Keratinocyte (primary cell): Measurements from ENCODE around the gene SUSD6. TPM values are rescaled to one million over a fixed set of nuclear protein-coding genes. Genes with fewer than 3 reads are reported as not detected.

Experiments used
- DNase-seq: peaks from one replicate; pipeline ENCODE4 v3.0.0-alpha.2; 2011; ENCODE audit warnings: low read depth, missing footprints, low spot score
- FAIRE-seq: peaks from 2 replicates; lab custom pipeline; 2011; peaks lifted over from hg19 to GRCh38; lab: Jason Lieb, UNC
- H2AFZ ChIP-seq: 2 replicates; pipeline ENCODE4 v1.6.0; 2012; ENCODE audit warnings: low read length, control low read depth, inconsistent platforms; ENCODE audit not compliant: control insufficient read depth
- H3K27ac ChIP-seq: 2 replicates; pipeline ENCODE4 v1.5.1; 2011; ENCODE audit warnings: low read length; ENCODE audit not compliant: control insufficient read depth, insufficient read depth
- H3K27me3 ChIP-seq: 3 replicates; pipeline ENCODE4 v1.6.0; 2011; ENCODE audit warnings: low read length; ENCODE audit not compliant: control insufficient read depth, insufficient read depth; ENCODE audit errors: extremely low read depth
- H3K36me3 ChIP-seq, 2 experiments: 2 replicates in 1 of 2; 3 replicates in 1 of 2; pipeline ENCODE4 v1.5.1; 2011; ENCODE audit warnings: low read length in 2 of 2, mild to moderate bottlenecking in 1 of 2; ENCODE audit not compliant: control insufficient read depth in 2 of 2, insufficient read depth in 2 of 2; ENCODE audit errors: extremely low read depth in 1 of 2
- H3K4me1 ChIP-seq: 3 replicates; pipeline ENCODE4 v1.5.1; 2011; ENCODE audit warnings: low read length; ENCODE audit not compliant: control insufficient read depth, insufficient read depth; ENCODE audit errors: extremely low read depth
- H3K4me2 ChIP-seq: 3 replicates; pipeline ENCODE4 v1.6.0; 2011; ENCODE audit warnings: low read depth, low read length; ENCODE audit not compliant: control insufficient read depth, insufficient read depth; ENCODE audit errors: extremely low read depth
- H3K4me3 ChIP-seq, 3 experiments: fragments of 200-600 bp in 1 of 3; sonication (generic) in 1 of 3; 2 replicates in 2 of 3; 3 replicates in 1 of 3; pipeline ENCODE4 v1.5.1; 2011 to 2016; ENCODE audit warnings: low read length in 3 of 3, mild to moderate bottlenecking in 3 of 3, control low read depth in 2 of 3, inconsistent platforms in 1 of 3, low read depth in 1 of 3, mixed read lengths in 1 of 3, mixed run types in 1 of 3, moderate library complexity in 1 of 3; ENCODE audit not compliant: control insufficient read depth in 2 of 3, insufficient read depth in 2 of 3; ENCODE audit errors: extremely low read depth in 1 of 3
- H3K79me2 ChIP-seq: 2 replicates; pipeline ENCODE4 v1.6.0; 2012; ENCODE audit warnings: low read length; ENCODE audit not compliant: control insufficient read depth, insufficient read depth
- H3K9ac ChIP-seq: 3 replicates; pipeline ENCODE4 v1.6.0; 2011; ENCODE audit warnings: low read length; ENCODE audit not compliant: control insufficient read depth, insufficient read depth; ENCODE audit errors: extremely low read depth
- H3K9me1 ChIP-seq: 3 replicates; pipeline ENCODE4 v1.6.0; 2011; ENCODE audit warnings: low read length; ENCODE audit not compliant: control insufficient read depth, insufficient read depth; ENCODE audit errors: extremely low read depth
- H3K9me3 ChIP-seq: 2 replicates; pipeline ENCODE4 v1.5.1; 2012; ENCODE audit warnings: low read depth, low read length; ENCODE audit not compliant: control insufficient read depth
- H4K20me1 ChIP-seq: 3 replicates; pipeline ENCODE4 v1.6.0; 2011; ENCODE audit warnings: low read length; ENCODE audit not compliant: control insufficient read depth, insufficient read depth; ENCODE audit errors: extremely low read depth
- CTCF ChIP-seq, 3 experiments: IDR thresholded peaks in 1 of 3; conservative IDR thresholded peaks in 1 of 3; optimal IDR thresholded peaks in 1 of 3; 2 replicates in 2 of 3; 3 replicates in 1 of 3; pipeline versions ENCODE3 to v1.5.1; 2011; ENCODE audit warnings: low read length in 3 of 3, mild to moderate bottlenecking in 3 of 3, moderate library complexity in 2 of 3, control low read depth in 1 of 3, inconsistent platforms in 1 of 3; ENCODE audit not compliant: insufficient read depth in 2 of 3; ENCODE audit errors: extremely low read depth in 1 of 3
- EZH2 ChIP-seq: IDR thresholded peaks from one replicate; pipeline ENCODE4 v1.6.1; 2012; ENCODE audit warnings: inconsistent platforms, mild to moderate bottlenecking, low read length, moderate library complexity
- dilution Hi-C: fragments of 300-500 bp; cut with MboI; formaldehyde crosslinking; loops from one replicate; pipeline ENCODE4 v1.7.0; 2020; ENCODE audit warnings: low sequenced_read_pairs; ENCODE audit not compliant: extremely low pct_ligation_motif_present
- polyA plus RNA-seq, 5 experiments: library from polyadenylated mRNA; depleted of rRNA in 3 of 5; stranded (reverse) in 3 of 5; stranded (forward) in 1 of 5; unstranded in 1 of 5; fragments of >200 nt; gene quantifications; 1 replicate in 1 of 5; 2 replicates in 3 of 5; 3 replicates in 1 of 5; pipeline versions ENCODE4 v1.2.1 to v1.2.3, GENCODE V29; 2011 to 2012; ENCODE audit warnings: missing spikeins in 2 of 5, low read depth in 1 of 5, low replicate concordance in 1 of 5

Gene SUSD6
- polyA plus RNA-seq, 1 donor (not counting 4 experiments of a cell fraction or from before 2014, with no cell fraction given), result 10.5 TPM

- dilution Hi-C loops, result no loop called here
- Histone ChIP-seq H2AFZ (no peak overlapping the region), H3K79me2 (peaks cover 45% of the 10 kb centered on the region), H4K20me1 (no peaks in the 10 kb centered on the region), H3K9me1 (no peaks in the 10 kb centered on the region), H3K4me2 (no peak overlapping the region), H3K27ac (no peak overlapping the region), H3K4me3 (no peak overlapping the region), H3K4me1 (no peaks in the 10 kb centered on the region), H3K9ac (no peak overlapping the region), H3K36me3 (peaks cover 0 to 1% of the 10 kb centered on the region in 2 experiments), H3K27me3 (no peaks in the 10 kb centered on the region), H3K9me3 (no peaks in the 10 kb centered on the region)
- no peak for TF ChIP-seq CTCF (optimal IDR thresholded peaks at IDR 0.05 in 1 of 3, IDR thresholded peaks at IDR 0.05 in 1 of 3, conservative IDR thresholded peaks at IDR 0.05 in 1 of 3; ENCODE audit: extremely low read depth in 1 of 3, insufficient read depth in 2 of 3, low read length in 3 of 3)
- no peak for TF ChIP-seq EZH2
- FAIRE-seq (no peak), DNase-seq (no peak)
Observed at GRCh38 chr14:69672356-69672755, 61.0 kb downstream of the SUSD6 start.

GRCh38 chr14:69673104-69673503 lies 61.7 kb downstream of the SUSD6 start:
- no peak overlapping the region for H3K9ac ChIP-seq
- H3K36me3 ChIP-seq, result peaks cover 0 to 1% of the 10 kb centered on the region in 2 experiments
- TF ChIP-seq EZH2 (no peak), CTCF (optimal IDR thresholded peaks at IDR 0.05 in 1 of 3, IDR thresholded peaks at IDR 0.05 in 1 of 3, conservative IDR thresholded peaks at IDR 0.05 in 1 of 3; ENCODE audit: extremely low read depth in 1 of 3, insufficient read depth in 2 of 3, low read length in 3 of 3) (no peak)
- H4K20me1 ChIP-seq, result no peaks in the 10 kb centered on the region
- H3K79me2 ChIP-seq, result peaks cover 41% of the 10 kb centered on the region
- no peak overlapping the region for H2AFZ ChIP-seq
- H3K9me1 ChIP-seq, result no peaks in the 10 kb centered on the region
- H3K9me3 ChIP-seq, result no peaks in the 10 kb centered on the region
- H3K4me3 ChIP-seq, result no peak overlapping the region
- no peak overlapping the region for H3K4me2 ChIP-seq
- no peak overlapping the region for H3K27ac ChIP-seq
- no peaks in the 10 kb centered on the region for H3K27me3 ChIP-seq
- dilution Hi-C loops, result no loop called here
- DNase-seq (no peak), FAIRE-seq (no peak)
- no peaks in the 10 kb centered on the region for H3K4me1 ChIP-seq
